ENCODE measurements around the gene THADA. TPM values are rescaled to one million over a fixed set of nuclear protein-coding genes. Genes with fewer than 3 reads are reported as not detected.

THADA gene
- total RNA-seq, 1 donor from 2014 or later: 29.3 TPM

DNA sequence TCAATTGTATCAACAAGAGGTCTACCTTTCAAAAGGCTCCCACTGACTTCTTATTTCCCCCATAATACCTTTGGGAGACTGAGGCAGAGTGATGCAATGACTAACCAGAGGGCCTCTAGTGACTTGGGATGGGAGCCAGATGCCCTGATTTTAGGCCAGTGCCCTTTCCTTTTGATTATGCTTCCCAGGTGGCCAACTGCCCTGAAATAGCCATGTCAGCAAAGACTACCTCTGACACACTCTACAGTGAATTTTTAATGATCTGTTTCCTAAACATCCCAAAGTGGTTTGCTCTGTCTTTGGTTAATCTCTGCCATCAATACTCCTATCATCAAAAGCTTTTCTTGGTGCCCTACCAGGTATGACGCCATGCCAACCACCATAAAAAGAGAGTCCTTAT, 303.5 kb downstream of the THADA start:
- peaks cover 22% of the 10 kb centered on the region for H3K9me3 Mint-ChIP-seq
- no peak overlapping the region for H3K27ac Mint-ChIP-seq
- no peak overlapping the region for H2AFZ ChIP-seq (replicated peaks)
- no peaks in the 10 kb centered on the region for H3K36me3 ChIP-seq
- H3K27ac ChIP-seq: no peak overlapping the region
- H3K4me3 ChIP-seq: no peak overlapping the region
- no peak overlapping the region for H3K4me3 Mint-ChIP-seq
- no peaks in the 10 kb centered on the region for H3K9me3 ChIP-seq (ENCODE audit: low read depth)
- peaks cover 36% of the 10 kb centered on the region for H3K36me3 Mint-ChIP-seq
- no peak overlapping the region for H3K4me2 ChIP-seq
- no peaks in the 10 kb centered on the region for H3K4me1 ChIP-seq
- no peaks in the 10 kb centered on the region for H3K27me3 ChIP-seq
- TF ChIP-seq EZH2 (IDR thresholded peaks at IDR 0.05) (no peak), EZH2phosphoT487 (IDR thresholded peaks at IDR 0.05) (no peak)
- TF ChIP-seq, protein P1, sequence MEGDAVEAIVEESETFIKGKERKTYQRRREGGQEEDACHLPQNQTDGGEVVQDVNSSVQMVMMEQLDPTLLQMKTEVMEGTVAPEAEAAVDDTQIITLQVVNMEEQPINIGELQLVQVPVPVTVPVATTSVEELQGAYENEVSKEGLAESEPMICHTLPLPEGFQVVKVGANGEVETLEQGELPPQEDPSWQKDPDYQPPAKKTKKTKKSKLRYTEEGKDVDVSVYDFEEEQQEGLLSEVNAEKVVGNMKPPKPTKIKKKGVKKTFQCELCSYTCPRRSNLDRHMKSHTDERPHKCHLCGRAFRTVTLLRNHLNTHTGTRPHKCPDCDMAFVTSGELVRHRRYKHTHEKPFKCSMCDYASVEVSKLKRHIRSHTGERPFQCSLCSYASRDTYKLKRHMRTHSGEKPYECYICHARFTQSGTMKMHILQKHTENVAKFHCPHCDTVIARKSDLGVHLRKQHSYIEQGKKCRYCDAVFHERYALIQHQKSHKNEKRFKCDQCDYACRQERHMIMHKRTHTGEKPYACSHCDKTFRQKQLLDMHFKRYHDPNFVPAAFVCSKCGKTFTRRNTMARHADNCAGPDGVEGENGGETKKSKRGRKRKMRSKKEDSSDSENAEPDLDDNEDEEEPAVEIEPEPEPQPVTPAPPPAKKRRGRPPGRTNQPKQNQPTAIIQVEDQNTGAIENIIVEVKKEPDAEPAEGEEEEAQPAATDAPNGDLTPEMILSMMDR (IDR thresholded peaks at IDR 0.05): no peak
- H4K20me1 ChIP-seq (ENCODE audit: low read depth): no peaks in the 10 kb centered on the region
- DNase-seq (ENCODE audit: low spot score): no peak
- H3K4me1 Mint-ChIP-seq: peaks cover 3% of the 10 kb centered on the region
- no peaks in the 10 kb centered on the region for H3K79me2 ChIP-seq (ENCODE audit: low read depth)
- no peaks in the 10 kb centered on the region for H3F3A ChIP-seq (ENCODE audit: low read depth)
- no peaks in the 10 kb centered on the region for H3K27me3 Mint-ChIP-seq (ENCODE audit: insufficient read depth, low read depth)
- H3K9ac ChIP-seq: no peak overlapping the region

DNA sequence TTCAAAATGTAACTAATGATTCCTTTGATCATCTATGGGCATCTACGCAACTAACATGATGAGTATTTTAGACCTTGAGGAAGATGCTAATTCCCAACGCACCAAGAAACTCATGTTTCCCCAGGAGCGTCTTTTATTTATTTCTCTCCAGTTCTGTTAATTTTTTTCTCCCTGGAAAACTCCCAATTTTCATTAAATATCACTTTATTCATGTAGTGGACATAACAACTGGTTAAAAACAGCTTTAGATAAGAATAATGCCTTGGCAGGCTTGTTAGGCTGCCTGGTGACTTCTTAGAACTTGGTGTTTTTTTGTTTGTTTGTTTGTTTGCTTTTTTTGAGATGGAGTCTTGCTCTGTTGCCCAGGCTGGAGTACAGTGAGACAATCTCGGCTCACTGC, 306.5 kb downstream of the THADA start:
- no peaks in the 10 kb centered on the region for H3K79me2 ChIP-seq (ENCODE audit: low read depth)
- peaks cover 33% of the 10 kb centered on the region for H3K9me3 Mint-ChIP-seq
- peaks cover 8% of the 10 kb centered on the region for H3K36me3 ChIP-seq
- H3K36me3 Mint-ChIP-seq: peaks cover 54% of the 10 kb centered on the region
- no peak for DNase-seq (ENCODE audit: low spot score)
- H3K9ac ChIP-seq: no peak overlapping the region
- TF ChIP-seq EZH2 (IDR thresholded peaks at IDR 0.05) (no peak), EZH2phosphoT487 (IDR thresholded peaks at IDR 0.05) (no peak)
- TF ChIP-seq, protein P1 (IDR thresholded peaks at IDR 0.05): no peak
- no peaks in the 10 kb centered on the region for H3F3A ChIP-seq (ENCODE audit: low read depth)
- H3K27ac Mint-ChIP-seq: no peak overlapping the region
- peaks cover 6% of the 10 kb centered on the region for H3K27me3 Mint-ChIP-seq (ENCODE audit: insufficient read depth, low read depth)
- peaks cover 3% of the 10 kb centered on the region for H3K4me1 Mint-ChIP-seq
- no peaks in the 10 kb centered on the region for H4K20me1 ChIP-seq (ENCODE audit: low read depth)
- no peak overlapping the region for H3K4me3 Mint-ChIP-seq
- H3K27me3 ChIP-seq: no peaks in the 10 kb centered on the region
- H3K4me3 ChIP-seq: no peak overlapping the region
- no peak overlapping the region for H3K4me2 ChIP-seq
- no peaks in the 10 kb centered on the region for H3K9me3 ChIP-seq (ENCODE audit: low read depth)
- no peak overlapping the region for H2AFZ ChIP-seq (replicated peaks)
- no peak overlapping the region for H3K27ac ChIP-seq
- no peaks in the 10 kb centered on the region for H3K4me1 ChIP-seq

DNA sequence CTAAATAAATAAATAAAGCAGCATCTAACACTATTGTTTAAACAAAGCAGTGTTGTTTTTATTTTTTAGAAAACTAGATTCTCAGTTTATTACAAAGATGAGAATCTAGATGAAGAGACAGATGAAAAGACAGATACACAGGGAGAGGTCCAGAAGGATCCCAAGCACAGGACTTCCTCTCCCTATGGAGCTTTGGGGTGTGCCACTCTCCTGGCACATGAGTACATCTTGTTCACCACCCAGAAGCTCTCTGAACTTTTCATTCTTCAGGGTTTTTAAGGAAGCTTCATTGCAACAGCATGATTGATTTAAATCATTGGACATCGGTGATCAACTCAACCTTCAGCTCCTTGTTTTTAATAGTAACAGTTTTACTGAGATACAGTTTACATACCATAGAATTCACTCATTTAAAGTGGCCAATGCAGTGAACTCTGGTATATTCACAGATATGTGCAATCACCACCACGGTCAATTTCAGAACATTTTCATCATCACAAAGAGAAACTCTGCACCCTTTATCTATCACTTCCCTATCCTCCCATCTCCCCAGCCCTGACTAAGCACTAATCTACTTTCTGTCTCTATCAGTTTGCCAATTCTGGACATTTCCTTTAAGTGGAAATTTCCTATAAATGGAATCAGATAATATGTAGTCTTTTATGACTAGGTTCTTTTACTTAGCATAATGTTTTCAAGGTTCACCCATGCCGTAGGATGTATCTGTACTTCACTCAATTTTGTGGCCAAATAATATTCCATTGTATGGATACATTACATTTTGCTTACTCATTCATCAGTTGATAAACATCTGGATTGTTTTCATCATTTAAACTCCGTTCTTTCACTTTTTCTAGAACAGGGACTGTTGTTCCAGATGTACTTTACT, 307.2 kb downstream of the THADA start:
- Mint-ChIP-seq H3K27me3 (ENCODE audit: insufficient read depth, low read depth) (peaks cover 6% of the 10 kb centered on the region), H3K27ac (no peak overlapping the region), H3K9me3 (peaks cover 34% of the 10 kb centered on the region), H3K36me3 (peaks cover 60% of the 10 kb centered on the region), H3K4me1 (peaks cover 1% of the 10 kb centered on the region), H3K4me3 (no peak overlapping the region)
- Histone ChIP-seq H4K20me1 (ENCODE audit: low read depth) (no peaks in the 10 kb centered on the region), H3K4me1 (no peaks in the 10 kb centered on the region), H3K36me3 (peaks cover 8% of the 10 kb centered on the region), H3K9ac (no peak overlapping the region), H3F3A (ENCODE audit: low read depth) (no peaks in the 10 kb centered on the region), H3K79me2 (ENCODE audit: low read depth) (no peaks in the 10 kb centered on the region), H3K9me3 (ENCODE audit: low read depth) (no peaks in the 10 kb centered on the region), H3K4me3 (no peak overlapping the region), H3K27ac (no peak overlapping the region), H2AFZ (replicated peaks) (no peak overlapping the region), H3K4me2 (no peak overlapping the region), H3K27me3 (no peaks in the 10 kb centered on the region)
- no peak for TF ChIP-seq EZH2 (IDR thresholded peaks at IDR 0.05)
- TF ChIP-seq, protein P1 (IDR thresholded peaks at IDR 0.05): no peak
- TF ChIP-seq EZH2phosphoT487 (IDR thresholded peaks at IDR 0.05): no peak
- DNase-seq (ENCODE audit: low spot score): no peak

Data from neural progenitor cell (in vitro differentiated cells).